Neuronal stem cell (in vitro differentiated cells): Measurements from ENCODE around the gene OTOP3.

Experiments
- DNase-seq: peaks from one replicate; pipeline ENCODE4 v3.0.0-alpha.2; 2013; ENCODE audit warnings: low spot score
- H2AFZ ChIP-seq: one replicate; pipeline ENCODE4 v1.6.1; 2013; ENCODE audit warnings: mild to moderate bottlenecking, low read length, inconsistent platforms
- H2AK5ac ChIP-seq: 2 replicates; pipeline ENCODE4 v1.6.1; 2013; ENCODE audit warnings: low read depth, mild to moderate bottlenecking, inconsistent platforms, low read length, moderate library complexity, mixed read lengths
- H2BK120ac ChIP-seq: 2 replicates; pipeline ENCODE4 v1.6.1; 2013; ENCODE audit warnings: low read depth, mild to moderate bottlenecking, inconsistent platforms, low read length, moderate library complexity, mixed read lengths
- H2BK12ac ChIP-seq: one replicate; pipeline ENCODE4 v1.6.1; 2013; ENCODE audit warnings: low read length, inconsistent platforms
- H2BK15ac ChIP-seq: 2 replicates; pipeline ENCODE4 v1.6.1; 2013; ENCODE audit warnings: mild to moderate bottlenecking, low read length, inconsistent platforms, mixed read lengths
- H2BK5ac ChIP-seq: one replicate; pipeline ENCODE4 v1.6.1; 2013; ENCODE audit warnings: inconsistent platforms, mild to moderate bottlenecking, low read length, moderate library complexity
- H3K14ac ChIP-seq: one replicate; pipeline ENCODE4 v1.6.1; 2013; ENCODE audit warnings: low read length, inconsistent platforms
- H3K18ac ChIP-seq: 2 replicates; pipeline ENCODE4 v1.6.1; 2013; ENCODE audit warnings: low read length, inconsistent platforms
- H3K23ac ChIP-seq: 2 replicates; pipeline ENCODE4 v1.6.1; 2013; ENCODE audit warnings: low read depth, mild to moderate bottlenecking, mixed read lengths, low read length, inconsistent platforms; ENCODE audit not compliant: poor library complexity
- H3K27ac ChIP-seq: replicated peaks from 3 replicates; pipeline ENCODE4 v1.5.1; 2013; ENCODE audit warnings: low read length, inconsistent platforms
- H3K27me3 ChIP-seq, 3 experiments: 2 replicates each; pipeline ENCODE4 v1.6.1; 2013; ENCODE audit warnings: low read length in 3 of 3, mild to moderate bottlenecking in 2 of 3, inconsistent platforms in 1 of 3, low read depth in 1 of 3, mixed read lengths in 1 of 3, moderate library complexity in 1 of 3; ENCODE audit not compliant: control insufficient read depth in 3 of 3, insufficient read depth in 3 of 3
- H3K36me3 ChIP-seq, 2 donors: replicated peaks in 1 of 2; 2 replicates each; pipeline ENCODE4 v1.6.1; 2013; ENCODE audit warnings: low read length in 2 of 2; ENCODE audit not compliant: control insufficient read depth in 2 of 2, insufficient read depth in 2 of 2
- H3K4ac ChIP-seq: 2 replicates; pipeline ENCODE4 v1.6.1; 2013; ENCODE audit warnings: inconsistent platforms, mild to moderate bottlenecking, low read length, moderate library complexity
- H3K4me1 ChIP-seq, 2 donors: 1 replicate in 1 of 2; 2 replicates in 1 of 2; pipeline ENCODE4 v1.6.1; 2013; ENCODE audit warnings: low read length in 2 of 2, low read depth in 1 of 2; ENCODE audit not compliant: control insufficient read depth in 2 of 2, insufficient read depth in 1 of 2
- H3K4me2 ChIP-seq: one replicate; pipeline ENCODE4 v1.6.1; 2013; ENCODE audit warnings: mild to moderate bottlenecking, low read length, inconsistent platforms; ENCODE audit not compliant: insufficient read depth, poor library complexity, severe bottlenecking
- H3K4me3 ChIP-seq, 2 donors: 2 replicates each; pipeline ENCODE4 v1.5.1; 2013; ENCODE audit warnings: low read length in 2 of 2, mild to moderate bottlenecking in 2 of 2, inconsistent platforms in 1 of 2, moderate library complexity in 1 of 2
- H3K79me1 ChIP-seq: one replicate; pipeline ENCODE4 v1.6.1; 2013; ENCODE audit warnings: low read depth, mild to moderate bottlenecking, inconsistent platforms, low read length, moderate library complexity
- H3K9ac ChIP-seq: one replicate; pipeline ENCODE4 v1.6.1; 2013; ENCODE audit warnings: mild to moderate bottlenecking, low read depth, low read length, inconsistent platforms; ENCODE audit not compliant: poor library complexity
- H3K9me3 ChIP-seq, 2 donors: replicated peaks in 1 of 2; 2 replicates each; pipeline versions ENCODE3 to v1.6.1; 2013; ENCODE audit warnings: low read length in 2 of 2, mild to moderate bottlenecking in 2 of 2, inconsistent platforms in 1 of 2, low read depth in 1 of 2, mixed read lengths in 1 of 2, moderate library complexity in 1 of 2; ENCODE audit not compliant: control insufficient read depth in 2 of 2, insufficient read depth in 1 of 2
- H4K8ac ChIP-seq: one replicate; pipeline ENCODE4 v1.6.1; 2013; ENCODE audit warnings: low read depth, mild to moderate bottlenecking, inconsistent platforms, low read length, moderate library complexity
- H4K91ac ChIP-seq: one replicate; pipeline ENCODE4 v1.6.1; 2013; ENCODE audit warnings: low read length, low read depth, mild to moderate bottlenecking, inconsistent platforms; ENCODE audit not compliant: poor library complexity
- WGBS, 2 donors: extraction: QIAGEN DNeasy Blood & Tissue Kit; methylation state at CpG; one replicate each; pipeline ENCODE4 v1.1.7; 2013; ENCODE audit warnings: missing lambda C conversion rate in 2 of 2, mixed read lengths in 1 of 2; ENCODE audit not compliant: insufficient read length in 2 of 2, insufficient replicate concordance in 1 of 2; ENCODE audit errors: extremely low coverage in 2 of 2; 5-methylcytosine and 5-hydroxymethylcytosine counted together

OTOP3 gene

DNA sequence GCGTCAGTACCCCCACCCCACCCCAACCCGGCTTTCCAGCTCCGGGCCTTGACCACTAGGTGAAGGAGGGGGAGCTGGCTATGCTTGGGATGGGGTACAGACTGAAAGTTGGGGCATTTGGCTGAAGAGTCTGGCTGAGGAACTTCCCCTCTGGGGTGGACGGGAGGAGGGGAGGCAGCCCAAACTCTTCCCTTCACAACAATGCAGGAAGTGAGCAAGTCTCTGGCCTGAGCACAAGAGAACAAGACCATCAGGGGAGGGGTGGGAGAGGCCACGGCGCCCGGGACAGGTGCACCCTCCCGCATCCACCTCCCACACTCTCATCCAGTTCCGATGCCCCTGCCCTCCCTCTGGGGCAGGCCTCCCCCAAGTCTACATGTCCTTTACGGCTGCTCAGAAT lies 18.3 kb upstream of the OTOP3 start:
- H2BK15ac ChIP-seq: peak overlapping the region; percentile 83

DNA sequence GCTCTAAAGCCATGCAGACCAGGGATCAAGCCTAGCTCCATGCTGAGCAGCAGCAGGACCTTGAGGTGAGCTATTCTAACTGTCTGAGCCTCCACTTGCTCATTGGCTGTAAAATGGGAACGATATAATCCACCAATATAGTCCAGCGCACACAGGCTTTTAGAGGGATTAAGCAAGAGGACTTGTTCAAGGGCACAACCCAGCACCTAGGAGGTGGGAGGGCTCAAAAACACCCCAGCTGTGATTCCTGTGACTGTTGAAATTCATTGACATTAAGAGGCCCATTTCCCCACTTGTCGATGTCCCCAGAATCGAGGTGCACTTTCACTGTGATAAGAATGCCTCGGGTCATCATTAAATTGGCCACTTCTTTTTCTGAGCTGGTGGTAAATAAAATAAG lies 16.8 kb upstream of the OTOP3 start:
- Histone ChIP-seq H3K14ac (no peak overlapping the region), H3K23ac (no peak overlapping the region), H3K27ac (no peak overlapping the region), H2BK15ac (no peak overlapping the region), H3K9ac (no peak overlapping the region), H3K18ac (no peak overlapping the region), H3K79me1 (peaks cover 6% of the 10 kb centered on the region), H3K36me3 (no peaks in the 10 kb centered on the region), H2AK5ac (no peak overlapping the region), H3K4me1 (peaks cover 10 to 15% of the 10 kb centered on the region in 2 donors), H4K8ac (no peak overlapping the region), H2BK12ac (no peak overlapping the region), H3K4ac (no peak overlapping the region), H2AFZ (no peak overlapping the region), H2BK120ac (no peak overlapping the region), H2BK5ac (no peak overlapping the region), H3K4me2 (no peak overlapping the region), H4K91ac (no peak overlapping the region), H3K9me3 (peaks cover 0 to 3% of the 10 kb centered on the region in 2 donors), H3K27me3 (peaks cover 3 to 50% (median 22%) of the 10 kb centered on the region in 3 experiments), H3K4me3 (no peak overlapping the region)
- no peak for DNase-seq
- no CpG with 5 or more reads among the region's 5 CpGs for WGBS, 2 donors

More for the DNA sequence above, 18.3 kb upstream of the OTOP3 start:
- Histone ChIP-seq H3K9ac (no peak overlapping the region), H4K8ac (no peak overlapping the region), H3K79me1 (peaks cover 6% of the 10 kb centered on the region), H3K18ac (peak overlapping the region; percentile 8), H3K4me2 (no peak overlapping the region), H3K9me3 (peaks cover 0 to 3% of the 10 kb centered on the region in 2 donors), H3K4me1 (peaks cover 5 to 10% of the 10 kb centered on the region in 2 donors), H4K91ac (no peak overlapping the region), H2BK12ac (no peak overlapping the region), H3K36me3 (no peaks in the 10 kb centered on the region), H3K27ac (no peak overlapping the region), H2BK5ac (no peak overlapping the region), H3K14ac (no peak overlapping the region), H3K4ac (no peak overlapping the region), H2AK5ac (peak overlapping the region; percentile 63), H2BK120ac (no peak overlapping the region), H3K4me3 (no peak overlapping the region), H2AFZ (no peak overlapping the region), H3K23ac (no peak overlapping the region), H3K27me3 (peaks cover 0 to 37% (median 9%) of the 10 kb centered on the region in 3 experiments)
- no peak for DNase-seq
- no CpG with 5 or more reads among the region's 10 CpGs for WGBS, 2 donors

GRCh38 chr17:74919440-74920305 lies 16.0 kb upstream of the OTOP3 start:
- Histone ChIP-seq H2BK15ac (peak overlapping the region; percentile 75), H3K9ac (peak overlapping the region; percentile 81), H3K4me1 (peaks cover 10 to 15% of the 10 kb centered on the region in 2 donors), H3K18ac (peak overlapping the region; percentile 59), H2AFZ (no peak overlapping the region), H3K4me2 (no peak overlapping the region), H3K4me3 (no peak overlapping the region), H3K27ac (no peak overlapping the region), H3K23ac (peak overlapping the region; percentile 80), H3K79me1 (peaks cover 6% of the 10 kb centered on the region), H3K4ac (no peak overlapping the region), H4K8ac (no peak overlapping the region), H2BK120ac (no peak overlapping the region), H3K36me3 (no peaks in the 10 kb centered on the region), H2BK5ac (no peak overlapping the region), H2AK5ac (peak overlapping the region; percentile 96), H2BK12ac (no peak overlapping the region), H3K27me3 (peaks cover 10 to 58% (median 30%) of the 10 kb centered on the region in 3 experiments), H4K91ac (no peak overlapping the region), H3K9me3 (peaks cover 0 to 3% of the 10 kb centered on the region in 2 donors), H3K14ac (peak overlapping the region; percentile 89)
- no peak for DNase-seq
- WGBS, 2 donors: no CpG with 5 or more reads among the region's 67 CpGs

DNA sequence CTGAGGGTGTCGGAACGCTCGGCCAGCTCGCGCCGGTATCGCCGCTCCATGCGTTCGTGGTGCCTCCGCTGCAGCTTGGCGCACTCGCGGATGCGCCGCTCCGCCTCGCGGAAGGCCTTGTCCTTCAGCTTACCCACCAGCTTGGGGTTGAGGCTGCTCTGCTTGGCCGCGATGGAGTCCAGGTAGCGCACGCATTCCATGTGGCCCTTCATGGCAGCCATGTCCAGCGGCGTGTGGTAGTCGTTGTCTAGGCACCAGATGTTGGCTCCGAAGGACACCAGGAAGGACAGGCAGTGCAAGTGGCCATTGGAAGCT lies 15.4 kb upstream of the OTOP3 start:
- peak overlapping the region; percentile 81 for H3K9ac ChIP-seq
- no peak overlapping the region for H3K4me3 ChIP-seq
- no peak overlapping the region for H2BK120ac ChIP-seq
- H2BK15ac ChIP-seq: peak overlapping the region; percentile 85
- H3K14ac ChIP-seq: peak overlapping the region; percentile 89
- H3K4me2 ChIP-seq: no peak overlapping the region
- H3K9me3 ChIP-seq: peaks cover 3% of the 10 kb centered on the region in 2 donors
- H3K27ac ChIP-seq: no peak overlapping the region
- H2BK5ac ChIP-seq: no peak overlapping the region
- no peak overlapping the region for H2BK12ac ChIP-seq
- peaks cover 6% of the 10 kb centered on the region for H3K79me1 ChIP-seq
- H3K18ac ChIP-seq: peak overlapping the region; percentile 59
- peak overlapping the region; percentile 80 for H3K23ac ChIP-seq
- H2AK5ac ChIP-seq: peak overlapping the region; percentile 96
- WGBS, 2 donors: no CpG with 5 or more reads among the region's 27 CpGs
- no peak overlapping the region for H2AFZ ChIP-seq
- DNase-seq: no peak
- H4K91ac ChIP-seq: no peak overlapping the region
- peaks cover 10 to 15% of the 10 kb centered on the region in 2 donors for H3K4me1 ChIP-seq
- H4K8ac ChIP-seq: peak overlapping the region; percentile 65
- no peak overlapping the region for H3K4ac ChIP-seq
- H3K36me3 ChIP-seq: no peaks in the 10 kb centered on the region
- peaks cover 16 to 64% (median 36%) of the 10 kb centered on the region in 3 experiments for H3K27me3 ChIP-seq
